ENCODE data around the gene SCO2.

SCO2 gene

GRCh38 chr22:50525104-50525857 is at the start of gene SCO2:
Gene SCO2, minus strand, starts transcription at chr22:50525598. Its CDS starts 1,187 bp downstream, at chr22:50524411.
- DNase-seq (ENCODE audit: low read depth), result peak; percentile 98

- no peak for DNase-seq (ENCODE audit: low read depth)
Measured at GRCh38 chr22:50574383-50574755, 49.0 kb upstream of the SCO2 start.

- no peak for DNase-seq (ENCODE audit: low read depth)
Measured at GRCh38 chr22:50573491-50574382, 48.3 kb upstream of the SCO2 start.

- no peak for DNase-seq (ENCODE audit: low read depth)
Measured at GRCh38 chr22:50572965-50573364, 47.6 kb upstream of the SCO2 start.

GRCh38 chr22:50571264-50572175 is 46.1 kb upstream of the SCO2 start:
- no peak for DNase-seq (ENCODE audit: low read depth)

GRCh38 chr22:50570861-50571260 is 45.5 kb upstream of the SCO2 start:
- no peak for DNase-seq (ENCODE audit: low read depth)

- no peak for DNase-seq (ENCODE audit: low read depth)
Measured at GRCh38 chr22:50569896-50570535, 44.6 kb upstream of the SCO2 start.

- DNase-seq (ENCODE audit: low read depth), result no peak
Measured at GRCh38 chr22:50569041-50569459, 43.7 kb upstream of the SCO2 start.

GRCh38 chr22:50568626-50569025 is 43.2 kb upstream of the SCO2 start:
- no peak for DNase-seq (ENCODE audit: low read depth)

- no peak for DNase-seq (ENCODE audit: low read depth)
Measured at GRCh38 chr22:50567721-50568252, 42.4 kb upstream of the SCO2 start.

GRCh38 chr22:50564289-50564688 is 38.9 kb upstream of the SCO2 start:
- DNase-seq (ENCODE audit: low read depth), result no peak

- no peak for DNase-seq (ENCODE audit: low read depth)
Measured at GRCh38 chr22:50563413-50564160, 38.2 kb upstream of the SCO2 start.

GRCh38 chr22:50562523-50563412 is 37.4 kb upstream of the SCO2 start, which contains the start of gene SYCE3:
Gene SYCE3, minus strand, starts transcription at chr22:50562919. Its CDS starts 6,514 bp downstream, at chr22:50556405.
- peak; percentile 99 for DNase-seq (ENCODE audit: low read depth)

GRCh38 chr22:50561401-50562358 is 36.3 kb upstream of the SCO2 start:
- DNase-seq (ENCODE audit: low read depth), result no peak

- no peak for DNase-seq (ENCODE audit: low read depth)
Measured at GRCh38 chr22:50560034-50560433, 34.6 kb upstream of the SCO2 start.

- DNase-seq (ENCODE audit: low read depth), result no peak
Measured at GRCh38 chr22:50556703-50557102, 31.3 kb upstream of the SCO2 start.

GRCh38 chr22:50553310-50553709 is 27.9 kb upstream of the SCO2 start:
- DNase-seq (ENCODE audit: low read depth), result no peak

GRCh38 chr22:50551160-50551752 is 25.9 kb upstream of the SCO2 start:
- no peak for DNase-seq (ENCODE audit: low read depth)
